Renal pelvis (tissue), 12 donors: Measurements from ENCODE around the gene LIN52. TPM values are rescaled to one million over a fixed set of nuclear protein-coding genes. Genes with fewer than 3 reads are reported as not detected.
A peak's percentile ranks its signal among the peaks of the same experiment; 100 is the strongest.

Experiments
- DNase-seq: peaks from one replicate; pipeline ENCODE4 v3.0.0-alpha.2; 2013
- long read RNA-seq, 16 experiments: transcript quantifications; one replicate each; lab custom pipeline, GENCODE V29; 2026
- polyA plus RNA-seq, 3 donors: library from polyadenylated mRNA; unstranded; fragments of 120-200 nt; gene quantifications; one replicate each; pipeline ENCODE4 v1.2.1, GENCODE V29; 2013; ENCODE audit not compliant: insufficient read length in 3 of 3

LIN52 gene
- 10 to 100 TPM; 15.1 to 18.4 (median 17.3) TPM for polyA plus RNA-seq
- long read RNA-seq, donor 1, partial matches to known transcripts: 0 of 3 reads
- long read RNA-seq, donor 1, other reads (novel, unspliced or antisense): 0 of 3 reads
- long read RNA-seq, donor 2, transcript LIN52-205 (6 exons, 2,776 nt): major isoform, 5 of 15 reads
- long read RNA-seq, donor 2, partial matches to known transcripts: 10 of 15 reads
- long read RNA-seq, donor 2, other reads (novel, unspliced or antisense): 0 of 15 reads
- long read RNA-seq, donor 3, partial matches to known transcripts: 0 of 1 reads
- long read RNA-seq, donor 3, other reads (novel, unspliced or antisense): 0 of 1 reads
- long read RNA-seq, donor 4, partial matches to known transcripts: 0 of 1 reads
- long read RNA-seq, donor 4, other reads (novel, unspliced or antisense): 0 of 1 reads
- long read RNA-seq, donor 5, partial matches to known transcripts: 0 of 3 reads
- long read RNA-seq, donor 5, other reads (novel, unspliced or antisense): 0 of 3 reads
- long read RNA-seq, donor 6, transcript LIN52-205 (6 exons, 2,776 nt): major isoform, 8 of 8 reads
- long read RNA-seq, donor 6, partial matches to known transcripts: 0 of 8 reads
- long read RNA-seq, donor 6, other reads (novel, unspliced or antisense): 0 of 8 reads
- long read RNA-seq, donor 7, partial matches to known transcripts: 0 of 4 reads
- long read RNA-seq, donor 7, other reads (novel, unspliced or antisense): 0 of 4 reads
- long read RNA-seq, donor 8, partial matches to known transcripts: 0 of 3 reads
- long read RNA-seq, donor 8, other reads (novel, unspliced or antisense): 0 of 3 reads
- long read RNA-seq, donor 9, partial matches to known transcripts: 0 of 4 reads
- long read RNA-seq, donor 9, other reads (novel, unspliced or antisense): 0 of 4 reads
- long read RNA-seq, donor 10, partial matches to known transcripts: 7 of 11 reads
- long read RNA-seq, donor 10, other reads (novel, unspliced or antisense): 0 of 11 reads
- long read RNA-seq, donor 11, partial matches to known transcripts: 0 of 1 reads
- long read RNA-seq, donor 11, other reads (novel, unspliced or antisense): 0 of 1 reads
- long read RNA-seq, donor 12, transcript LIN52-205 (6 exons, 2,776 nt): major isoform, 8 of 37 reads
- long read RNA-seq, donor 12, partial matches to known transcripts: 29 of 37 reads
- long read RNA-seq, donor 12, other reads (novel, unspliced or antisense): 0 of 37 reads
- long read RNA-seq, donor 13, partial matches to known transcripts: 0 of 1 reads
- long read RNA-seq, donor 13, other reads (novel, unspliced or antisense): 0 of 1 reads
- long read RNA-seq, donor 14: 0 reads
- long read RNA-seq, donor 15: 0 reads
- long read RNA-seq, donor 16, transcript LIN52-205 (6 exons, 2,776 nt): major isoform, 10 of 15 reads
- long read RNA-seq, donor 16, partial matches to known transcripts: 5 of 15 reads
- long read RNA-seq, donor 16, other reads (novel, unspliced or antisense): 0 of 15 reads

- peak; percentile 100 for DNase-seq
Observed at GRCh38 chr14:74084277-74085046, at the start of gene LIN52, which contains the start of gene ALDH6A1. Gene LIN52 (plus strand): TSS chr14:74084956. CDS start chr14:74084975, 19 bp downstream. Gene ALDH6A1 (minus strand): TSS chr14:74084453. CDS start chr14:74084394, 59 bp downstream.

DNA sequence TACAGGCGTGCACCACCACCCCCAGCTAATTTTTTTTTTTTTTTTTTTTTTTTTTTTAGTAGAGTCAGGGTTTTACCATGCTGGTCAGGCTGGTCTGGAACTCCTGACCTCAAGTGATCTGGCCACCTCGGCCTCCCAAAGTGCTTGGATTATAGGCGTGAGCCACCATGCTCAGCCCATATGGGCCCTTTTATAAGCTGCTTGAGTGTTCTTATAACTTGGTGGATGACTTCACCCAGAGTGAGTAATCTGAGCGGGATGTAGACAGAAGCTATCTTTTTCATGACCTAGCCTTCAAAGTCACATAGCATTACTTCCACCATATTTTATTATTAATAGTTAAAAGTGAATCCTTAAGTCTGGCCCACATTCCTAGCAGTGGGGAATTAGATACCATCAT, 49.2 kb upstream of the LIN52 start:
- no peak for DNase-seq

DNA sequence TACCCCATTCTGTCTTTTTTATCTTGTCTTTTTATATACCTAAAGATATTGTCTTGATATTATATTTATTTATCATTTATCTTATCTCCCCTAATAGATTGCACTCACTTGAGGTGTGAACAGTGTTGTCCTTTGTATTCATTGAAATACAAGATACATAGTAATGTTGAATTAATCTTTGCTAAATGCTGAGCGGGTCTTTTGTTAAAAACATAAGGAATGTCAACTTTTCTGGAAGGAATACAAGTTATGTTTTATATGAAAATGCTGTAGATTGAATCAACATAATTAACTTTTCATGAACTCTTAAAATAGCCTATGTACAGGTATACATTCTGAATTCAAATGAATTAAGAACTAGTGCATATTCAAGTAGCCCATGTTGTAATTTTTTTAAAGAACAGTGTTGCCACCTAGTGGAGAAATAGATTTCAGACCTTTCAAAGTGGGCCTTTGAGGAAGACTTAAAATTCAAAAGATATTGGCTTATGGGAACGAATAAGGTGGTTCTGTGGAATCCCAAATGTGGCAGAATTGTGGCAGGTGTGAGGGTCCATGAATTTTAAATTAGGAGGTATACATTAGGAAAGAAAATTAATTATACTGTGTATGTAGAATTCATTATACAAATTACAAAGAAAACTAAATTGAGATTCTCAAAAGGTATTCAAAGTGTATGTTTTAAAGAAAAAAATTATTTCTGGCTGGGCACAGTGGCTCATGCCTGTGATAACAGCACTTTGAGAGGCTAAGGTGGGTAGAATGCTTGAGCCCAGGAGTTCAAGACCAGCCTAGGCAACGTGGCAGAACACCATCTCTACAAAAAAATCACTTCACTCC, 46.5 kb upstream of the LIN52 start:
- peak; percentile 57 for DNase-seq

GRCh38 chr14:74042296-74042695, 42.5 kb upstream of the LIN52 start:
- DNase-seq: no peak

GRCh38 chr14:74045522-74045921, 39.2 kb upstream of the LIN52 start:
- DNase-seq: no peak

DNA sequence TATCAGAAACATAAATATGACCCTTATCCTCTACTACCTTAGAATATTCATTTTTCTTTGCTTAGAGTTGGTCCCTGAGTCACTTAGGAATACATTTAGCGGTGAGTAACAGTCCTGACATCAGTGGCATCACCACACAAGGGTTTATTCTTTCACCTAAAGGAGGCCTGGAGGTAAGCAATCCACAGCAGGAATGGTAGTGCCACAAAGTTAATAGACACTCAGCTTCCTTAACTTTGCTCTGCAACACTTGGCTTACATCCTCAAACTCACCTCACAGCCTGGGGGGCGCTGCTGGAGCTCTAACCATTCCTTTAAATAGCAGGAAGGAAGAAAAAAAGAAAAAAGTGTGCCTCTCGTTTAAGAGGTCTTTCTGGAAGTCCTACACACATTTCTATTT, 36.5 kb upstream of the LIN52 start:
- DNase-seq: no peak

GRCh38 chr14:74049876-74050495, 34.8 kb upstream of the LIN52 start:
- no peak for DNase-seq

- no peak for DNase-seq
Observed at GRCh38 chr14:74062809-74063150, 22.0 kb upstream of the LIN52 start.

GRCh38 chr14:74064426-74064825, 20.3 kb upstream of the LIN52 start:
- no peak for DNase-seq

DNA sequence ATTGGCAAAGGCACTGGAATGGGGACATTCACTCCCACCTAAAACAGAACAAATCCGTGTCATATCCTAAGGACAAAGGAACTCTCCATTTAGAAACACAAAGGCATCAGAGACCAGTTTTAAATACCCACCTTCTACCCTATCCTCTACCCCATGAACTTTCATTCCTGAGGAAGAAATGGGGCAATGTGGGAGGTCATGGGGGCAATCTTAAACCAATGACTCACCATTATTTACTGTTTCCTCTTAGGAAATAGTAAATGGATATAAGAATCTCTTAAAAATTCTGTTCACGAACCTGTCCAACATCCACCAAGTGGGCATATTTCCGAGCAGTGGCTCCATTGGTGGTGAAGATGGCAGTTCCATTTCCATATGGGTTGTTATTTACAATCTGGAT, 19.9 kb upstream of the LIN52 start:
- no peak for DNase-seq

DNA sequence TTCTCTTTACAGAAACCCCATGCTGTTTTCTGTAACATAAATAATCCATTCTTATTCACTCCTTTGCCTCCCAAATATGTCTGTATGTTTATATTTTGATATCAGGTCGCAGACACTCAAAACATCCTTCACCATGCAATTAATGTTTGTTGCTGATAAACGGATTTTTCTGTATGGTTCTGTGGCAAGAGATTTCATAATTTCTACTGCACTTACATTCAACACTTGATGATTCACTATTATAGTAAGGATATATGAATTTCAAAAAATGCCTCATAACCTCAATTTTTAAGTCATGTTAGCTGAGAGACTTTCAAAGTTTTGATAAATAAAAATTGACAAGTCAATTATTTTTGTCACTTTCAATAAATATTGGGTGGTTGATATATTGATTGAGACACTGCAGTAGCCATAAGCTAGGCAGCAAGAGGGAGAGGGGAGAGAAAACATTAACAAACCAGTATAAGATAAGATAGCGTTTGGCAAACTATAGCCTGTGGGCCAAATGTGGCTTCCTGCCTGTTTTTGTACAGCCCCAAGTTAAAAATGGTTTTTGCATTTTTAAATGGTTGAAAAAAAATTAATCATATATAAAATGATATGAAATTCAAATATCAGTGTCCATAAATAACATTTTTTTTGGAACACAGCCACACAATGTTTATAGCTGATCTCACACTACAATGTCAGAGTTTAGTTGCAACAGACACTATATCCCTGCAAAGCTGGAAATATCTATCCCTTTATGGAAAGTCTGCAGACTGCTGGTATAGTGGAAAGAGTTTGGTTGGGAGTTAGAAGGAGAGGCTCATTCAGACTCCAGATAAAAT, 18.8 kb upstream of the LIN52 start:
- no peak for DNase-seq

- DNase-seq: no peak
Observed at GRCh38 chr14:74077401-74077800, 7.4 kb upstream of the LIN52 start.

DNA sequence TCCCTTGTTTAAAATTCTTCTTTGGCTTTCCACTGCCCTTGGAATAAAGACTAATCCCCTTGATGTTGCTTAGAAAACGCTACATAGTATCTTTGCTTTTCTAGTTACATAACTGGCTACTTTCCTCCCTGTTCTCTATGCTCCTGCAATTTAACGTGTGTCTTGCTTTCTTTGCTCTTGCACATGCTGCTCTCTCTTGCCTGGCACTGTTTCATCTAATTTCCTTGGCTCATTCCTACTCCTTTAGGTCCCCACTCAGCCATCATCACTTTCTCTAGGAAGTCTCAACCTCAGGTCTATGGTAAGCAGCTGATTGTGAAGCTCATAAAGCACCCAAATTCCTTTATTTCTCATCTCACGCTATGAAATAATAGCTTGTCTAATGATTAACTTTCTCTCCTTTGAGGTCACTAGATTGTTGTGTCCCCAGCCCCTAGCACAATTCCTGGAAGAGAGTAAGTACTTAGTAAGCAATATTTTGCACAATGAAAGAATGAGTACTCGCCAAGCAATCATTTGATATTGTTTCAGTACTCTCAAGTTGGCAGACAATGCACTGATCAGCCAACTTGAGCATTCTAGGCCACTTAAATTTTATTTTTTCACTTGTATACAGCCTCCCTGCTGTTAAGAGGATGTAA, 3.8 kb upstream of the LIN52 start:
- DNase-seq: no peak

DNA sequence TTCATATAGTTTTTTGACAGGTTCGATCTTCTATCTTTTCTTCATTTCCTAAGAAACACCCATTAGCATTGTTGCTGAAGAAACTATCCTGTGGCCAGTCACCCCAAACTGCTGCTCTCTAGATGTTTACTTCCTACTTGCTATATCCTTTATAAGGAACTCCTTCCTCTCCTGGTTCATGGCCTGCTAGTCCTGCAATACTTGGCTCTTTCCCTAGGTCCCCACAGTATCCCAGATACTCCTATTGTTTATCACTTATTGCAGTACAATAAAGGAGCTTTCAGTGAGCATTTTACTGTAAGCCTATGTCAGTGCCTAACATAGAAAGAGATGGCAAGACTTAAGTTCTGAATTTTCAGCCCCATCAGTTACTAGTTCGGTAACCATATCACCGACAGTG, 3.3 kb upstream of the LIN52 start:
- DNase-seq: no peak

- no peak for DNase-seq
Observed at GRCh38 chr14:74083161-74083560, 1.6 kb upstream of the LIN52 start.

DNA sequence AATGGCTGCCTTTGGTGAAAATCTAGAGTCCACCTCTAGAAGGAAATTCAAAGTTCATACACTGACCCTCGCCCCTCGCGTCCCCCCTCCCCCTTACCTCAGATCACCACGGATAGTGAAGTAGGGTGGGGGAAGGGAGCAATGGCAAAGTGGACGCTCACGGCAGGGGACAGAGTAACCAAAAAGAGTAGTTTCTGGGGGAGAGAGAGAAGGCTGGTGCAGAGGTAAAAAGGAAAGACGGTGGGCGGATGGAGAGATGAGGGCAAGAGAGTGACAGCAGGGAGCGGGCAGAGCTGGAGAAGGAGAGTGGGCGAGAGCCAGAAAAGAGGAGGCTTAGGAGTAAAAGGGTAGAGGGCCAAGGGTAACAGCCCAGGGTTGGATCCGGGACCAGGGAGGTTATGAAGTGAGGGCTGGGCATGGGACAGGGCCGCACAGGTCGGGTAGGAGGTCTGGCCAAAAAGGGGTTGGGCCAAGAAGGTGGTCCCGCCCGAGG, 926 bp upstream of the LIN52 start:
- no peak for DNase-seq

DNA sequence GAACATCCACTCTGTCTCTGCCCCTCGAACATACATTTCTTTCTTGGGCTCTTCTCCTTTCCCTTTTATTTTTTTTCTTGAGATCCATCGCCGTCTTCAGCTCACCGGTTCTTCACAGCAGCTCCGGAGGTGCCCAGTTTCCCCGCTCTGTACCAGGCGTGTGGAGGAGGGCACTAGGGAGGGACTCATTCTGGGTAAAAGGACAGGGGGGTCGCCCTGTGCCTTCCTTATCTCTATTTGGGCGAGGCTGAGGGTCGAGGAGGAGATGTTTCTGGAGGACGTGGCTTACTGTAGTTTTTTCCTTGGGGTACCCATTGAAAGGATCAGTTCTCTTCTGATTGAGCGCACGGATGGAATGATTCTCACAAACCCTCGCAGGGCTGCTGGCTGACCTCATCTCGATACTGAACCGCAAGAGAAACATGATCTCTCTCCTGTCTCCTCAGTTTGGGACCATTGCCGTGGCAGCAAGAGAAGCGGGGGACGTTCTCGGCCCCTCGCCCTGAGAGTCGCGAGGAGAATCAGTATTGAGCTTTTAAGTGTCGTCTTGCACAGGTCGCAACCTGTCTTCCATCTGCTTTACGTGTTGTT, 386 bp downstream of the LIN52 start:
- DNase-seq: peak; percentile 38
